ENCODE data around the gene TMEM237. TPM values are rescaled to one million over a fixed set of nuclear protein-coding genes. Genes with fewer than 3 reads are reported as not detected.

The TMEM237 gene
- polyA plus RNA-seq, 1 of the 3 experiments (the other 2 are of a cell fraction) = 67.2 TPM

DNA sequence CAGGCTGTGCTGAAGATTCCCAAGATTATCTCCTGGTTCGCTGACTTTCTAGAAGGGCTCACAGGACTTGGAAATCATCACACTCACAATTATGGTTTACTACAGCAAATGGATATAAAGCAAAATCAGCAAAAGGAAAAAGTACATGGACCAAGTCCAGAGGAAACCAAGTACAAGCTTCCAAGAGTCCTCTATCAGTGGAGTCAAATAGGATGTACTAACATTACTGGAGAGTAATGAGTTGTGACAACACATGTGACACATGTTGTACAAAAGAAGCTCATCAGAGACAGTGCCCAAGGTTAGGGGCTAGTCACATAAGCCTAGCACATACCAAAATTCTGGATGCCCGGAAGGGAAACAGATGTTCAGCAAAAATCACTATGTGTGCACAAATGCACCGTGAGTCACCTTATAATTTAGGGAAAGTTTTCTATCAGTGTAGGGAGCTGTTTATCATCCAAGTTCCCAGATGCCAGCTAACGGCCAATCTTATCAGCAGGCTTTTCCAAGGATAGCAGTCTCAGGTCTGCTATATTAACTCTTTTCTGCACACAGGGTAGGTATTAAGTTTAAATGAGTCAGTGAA, 9.5 kb downstream of the TMEM237 start (continued):
- TF ChIP-seq, protein P1, sequence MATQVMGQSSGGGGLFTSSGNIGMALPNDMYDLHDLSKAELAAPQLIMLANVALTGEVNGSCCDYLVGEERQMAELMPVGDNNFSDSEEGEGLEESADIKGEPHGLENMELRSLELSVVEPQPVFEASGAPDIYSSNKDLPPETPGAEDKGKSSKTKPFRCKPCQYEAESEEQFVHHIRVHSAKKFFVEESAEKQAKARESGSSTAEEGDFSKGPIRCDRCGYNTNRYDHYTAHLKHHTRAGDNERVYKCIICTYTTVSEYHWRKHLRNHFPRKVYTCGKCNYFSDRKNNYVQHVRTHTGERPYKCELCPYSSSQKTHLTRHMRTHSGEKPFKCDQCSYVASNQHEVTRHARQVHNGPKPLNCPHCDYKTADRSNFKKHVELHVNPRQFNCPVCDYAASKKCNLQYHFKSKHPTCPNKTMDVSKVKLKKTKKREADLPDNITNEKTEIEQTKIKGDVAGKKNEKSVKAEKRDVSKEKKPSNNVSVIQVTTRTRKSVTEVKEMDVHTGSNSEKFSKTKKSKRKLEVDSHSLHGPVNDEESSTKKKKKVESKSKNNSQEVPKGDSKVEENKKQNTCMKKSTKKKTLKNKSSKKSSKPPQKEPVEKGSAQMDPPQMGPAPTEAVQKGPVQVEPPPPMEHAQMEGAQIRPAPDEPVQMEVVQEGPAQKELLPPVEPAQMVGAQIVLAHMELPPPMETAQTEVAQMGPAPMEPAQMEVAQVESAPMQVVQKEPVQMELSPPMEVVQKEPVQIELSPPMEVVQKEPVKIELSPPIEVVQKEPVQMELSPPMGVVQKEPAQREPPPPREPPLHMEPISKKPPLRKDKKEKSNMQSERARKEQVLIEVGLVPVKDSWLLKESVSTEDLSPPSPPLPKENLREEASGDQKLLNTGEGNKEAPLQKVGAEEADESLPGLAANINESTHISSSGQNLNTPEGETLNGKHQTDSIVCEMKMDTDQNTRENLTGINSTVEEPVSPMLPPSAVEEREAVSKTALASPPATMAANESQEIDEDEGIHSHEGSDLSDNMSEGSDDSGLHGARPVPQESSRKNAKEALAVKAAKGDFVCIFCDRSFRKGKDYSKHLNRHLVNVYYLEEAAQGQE (IDR thresholded peaks at IDR 0.05; ENCODE audit: low read depth, low read length) = no peak
- TF ChIP-seq RXRA (IDR thresholded peaks at IDR 0.05; ENCODE audit: borderline replicate concordance, low read depth) = no peak

DNA sequence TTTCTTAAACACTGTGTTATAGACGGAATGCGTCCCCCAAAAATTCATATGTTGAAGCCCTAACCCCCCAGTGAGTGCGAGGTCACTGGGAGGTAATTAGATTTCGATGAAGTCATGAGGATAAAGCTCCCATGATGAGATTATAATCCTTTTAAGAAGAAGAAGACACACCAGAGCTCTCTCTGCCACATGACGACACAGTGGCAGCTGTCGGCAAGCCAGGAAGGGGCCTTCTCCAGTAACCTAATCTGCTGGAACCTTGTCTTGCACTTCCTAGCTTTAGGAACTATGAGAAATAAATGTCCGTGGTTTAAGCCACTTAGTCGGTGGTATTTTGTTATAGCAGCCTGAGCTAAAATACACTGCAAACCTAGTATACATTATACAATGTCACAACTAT, 12.3 kb downstream of the TMEM237 start:
- no peaks in the 10 kb centered on the region for H3K9me2 ChIP-seq
- no peaks in the 10 kb centered on the region for H3F3A ChIP-seq (replicated peaks; ENCODE audit: insufficient read depth)
- no peak overlapping the region for H3K9ac ChIP-seq
- H3K79me2 ChIP-seq (ENCODE audit: insufficient read depth) = no peaks in the 10 kb centered on the region
- no peaks in the 10 kb centered on the region for H4K20me1 ChIP-seq (ENCODE audit: insufficient read depth)
- no peak overlapping the region for H3K4me3 ChIP-seq (ENCODE audit: low read depth in 2 of 2, low read length in 1 of 2)
- H3K27me3 ChIP-seq (ENCODE audit: insufficient read depth) = no peaks in the 10 kb centered on the region
- no peak overlapping the region for H3K4me2 ChIP-seq
- no peak overlapping the region for H2AFZ ChIP-seq (ENCODE audit: low read depth)
- H3K9me3 ChIP-seq = no peaks in the 10 kb centered on the region
- 84% methylated on average over 8 of the region's 8 CpGs for WGBS (ENCODE audit: low lambda C conversion rate)
- H3K36me3 ChIP-seq (replicated peaks in 1 of 2; ENCODE audit: control insufficient read depth in 1 of 2, insufficient read depth in 2 of 2, low read length in 1 of 2) = peaks cover 92% of the 10 kb centered on the region in 2 experiments
- ChIA-PET CTCF (no interaction called here), POLR2A (no interaction called here)
- no peak overlapping the region for H3K27ac ChIP-seq (ENCODE audit: low read depth in 2 of 2, low read length in 1 of 2)
- no peak for DNase-seq
- TF ChIP-seq TCF12 (IDR thresholded peaks at IDR 0.05) (no peak), NFIC (IDR thresholded peaks at IDR 0.05; ENCODE audit: borderline replicate concordance) (no peak), RCOR1 (IDR thresholded peaks at IDR 0.05; ENCODE audit: low read length) (no peak), TAF1 (IDR thresholded peaks at IDR 0.05; ENCODE audit: borderline replicate concordance, low read depth, low read length) (no peak)
- H3K4me1 ChIP-seq (ENCODE audit: control insufficient read depth in 1 of 2, insufficient read depth in 2 of 2, low read depth in 1 of 2, low read length in 1 of 2) = peaks cover 0 to 10% of the 10 kb centered on the region in 2 experiments; a peak in 2 of 4 replicates

DNA sequence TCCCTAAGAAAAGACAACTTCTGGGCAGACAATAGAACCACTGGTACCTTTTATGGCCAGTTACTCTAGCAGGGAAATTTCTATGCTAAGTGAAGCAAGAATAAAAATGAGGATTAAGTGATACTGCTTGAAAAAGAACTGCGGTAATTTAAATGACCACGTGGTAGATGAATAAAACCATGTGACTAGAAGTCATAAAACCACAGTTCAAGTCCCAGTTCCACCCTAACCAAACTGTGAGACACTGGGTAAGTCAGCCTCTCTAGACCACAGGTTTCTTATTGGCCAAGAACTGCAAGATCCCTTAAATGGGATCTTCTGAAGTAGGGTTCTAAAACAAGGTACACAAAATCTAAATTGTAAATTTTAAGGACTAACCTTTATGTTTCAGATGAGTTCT, 12.7 kb downstream of the TMEM237 start:
- TF ChIP-seq FOXJ3 (CRISPR knock-in tag; IDR thresholded peaks at IDR 0.05) (no peak), JUND (IDR thresholded peaks at IDR 0.05) (no peak), FOSL2 (IDR thresholded peaks at IDR 0.05; ENCODE audit: borderline replicate concordance, low read depth) (no peak), NRF1 (IDR thresholded peaks at IDR 0.05; ENCODE audit: low read depth, low read length) (no peak), MEF2A (IDR thresholded peaks at IDR 0.05; ENCODE audit: borderline replicate concordance, low read depth) (no peak), TAF1 (IDR thresholded peaks at IDR 0.05; ENCODE audit: borderline replicate concordance, low read depth, low read length) (no peak), FOXM1 (IDR thresholded peaks at IDR 0.05; ENCODE audit: low read depth) (no peak), GATA2 (CRISPR knock-in tag; IDR thresholded peaks at IDR 0.05) (no peak), YY1 (IDR thresholded peaks at IDR 0.05; ENCODE audit: low read depth) (no peak), TCF12 (IDR thresholded peaks at IDR 0.05) (no peak)
- TF ChIP-seq, protein P2, sequence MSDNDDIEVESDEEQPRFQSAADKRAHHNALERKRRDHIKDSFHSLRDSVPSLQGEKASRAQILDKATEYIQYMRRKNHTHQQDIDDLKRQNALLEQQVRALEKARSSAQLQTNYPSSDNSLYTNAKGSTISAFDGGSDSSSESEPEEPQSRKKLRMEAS (IDR thresholded peaks at IDR 0.05; ENCODE audit: low read depth) = no peak
- TF ChIP-seq, protein P3, sequence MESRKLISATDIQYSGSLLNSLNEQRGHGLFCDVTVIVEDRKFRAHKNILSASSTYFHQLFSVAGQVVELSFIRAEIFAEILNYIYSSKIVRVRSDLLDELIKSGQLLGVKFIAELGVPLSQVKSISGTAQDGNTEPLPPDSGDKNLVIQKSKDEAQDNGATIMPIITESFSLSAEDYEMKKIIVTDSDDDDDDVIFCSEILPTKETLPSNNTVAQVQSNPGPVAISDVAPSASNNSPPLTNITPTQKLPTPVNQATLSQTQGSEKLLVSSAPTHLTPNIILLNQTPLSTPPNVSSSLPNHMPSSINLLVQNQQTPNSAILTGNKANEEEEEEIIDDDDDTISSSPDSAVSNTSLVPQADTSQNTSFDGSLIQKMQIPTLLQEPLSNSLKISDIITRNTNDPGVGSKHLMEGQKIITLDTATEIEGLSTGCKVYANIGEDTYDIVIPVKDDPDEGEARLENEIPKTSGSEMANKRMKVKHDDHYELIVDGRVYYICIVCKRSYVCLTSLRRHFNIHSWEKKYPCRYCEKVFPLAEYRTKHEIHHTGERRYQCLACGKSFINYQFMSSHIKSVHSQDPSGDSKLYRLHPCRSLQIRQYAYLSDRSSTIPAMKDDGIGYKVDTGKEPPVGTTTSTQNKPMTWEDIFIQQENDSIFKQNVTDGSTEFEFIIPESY (IDR thresholded peaks at IDR 0.05; ENCODE audit: borderline replicate concordance, low read depth) = no peak
- TF ChIP-seq, protein P4, sequence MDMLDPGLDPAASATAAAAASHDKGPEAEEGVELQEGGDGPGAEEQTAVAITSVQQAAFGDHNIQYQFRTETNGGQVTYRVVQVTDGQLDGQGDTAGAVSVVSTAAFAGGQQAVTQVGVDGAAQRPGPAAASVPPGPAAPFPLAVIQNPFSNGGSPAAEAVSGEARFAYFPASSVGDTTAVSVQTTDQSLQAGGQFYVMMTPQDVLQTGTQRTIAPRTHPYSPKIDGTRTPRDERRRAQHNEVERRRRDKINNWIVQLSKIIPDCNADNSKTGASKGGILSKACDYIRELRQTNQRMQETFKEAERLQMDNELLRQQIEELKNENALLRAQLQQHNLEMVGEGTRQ (IDR thresholded peaks at IDR 0.05; ENCODE audit: borderline replicate concordance, low read depth, low read length) = no peak
- TF ChIP-seq, protein P5, sequence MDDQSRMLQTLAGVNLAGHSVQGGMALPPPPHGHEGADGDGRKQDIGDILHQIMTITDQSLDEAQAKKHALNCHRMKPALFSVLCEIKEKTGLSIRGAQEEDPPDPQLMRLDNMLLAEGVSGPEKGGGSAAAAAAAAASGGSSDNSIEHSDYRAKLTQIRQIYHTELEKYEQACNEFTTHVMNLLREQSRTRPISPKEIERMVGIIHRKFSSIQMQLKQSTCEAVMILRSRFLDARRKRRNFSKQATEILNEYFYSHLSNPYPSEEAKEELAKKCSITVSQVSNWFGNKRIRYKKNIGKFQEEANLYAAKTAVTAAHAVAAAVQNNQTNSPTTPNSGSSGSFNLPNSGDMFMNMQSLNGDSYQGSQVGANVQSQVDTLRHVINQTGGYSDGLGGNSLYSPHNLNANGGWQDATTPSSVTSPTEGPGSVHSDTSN (IDR thresholded peaks at IDR 0.05) = no peak
- no peak overlapping the region for H3K27ac ChIP-seq (ENCODE audit: low read depth in 2 of 2, low read length in 1 of 2)
- ChIA-PET CTCF (no interaction called here), POLR2A (no interaction called here)
- H3K4me1 ChIP-seq (ENCODE audit: control insufficient read depth in 1 of 2, insufficient read depth in 2 of 2, low read depth in 1 of 2, low read length in 1 of 2) = peaks cover 0 to 10% of the 10 kb centered on the region in 2 experiments; a peak in 2 of 4 replicates
- no peaks in the 10 kb centered on the region for H3F3A ChIP-seq (replicated peaks; ENCODE audit: insufficient read depth)
- no peaks in the 10 kb centered on the region for H3K9me3 ChIP-seq
- no peak overlapping the region for H3K4me3 ChIP-seq (ENCODE audit: low read depth in 2 of 2, low read length in 1 of 2)
- no peaks in the 10 kb centered on the region for H3K9me2 ChIP-seq
- H3K9ac ChIP-seq = no peak overlapping the region
- H2AFZ ChIP-seq (ENCODE audit: low read depth) = no peak overlapping the region
- DNase-seq = no peak
- H3K36me3 ChIP-seq (replicated peaks in 1 of 2; ENCODE audit: control insufficient read depth in 1 of 2, insufficient read depth in 2 of 2, low read length in 1 of 2) = peaks cover 92 to 93% of the 10 kb centered on the region in 2 experiments
- H4K20me1 ChIP-seq (ENCODE audit: insufficient read depth) = no peaks in the 10 kb centered on the region
- H3K79me2 ChIP-seq (ENCODE audit: insufficient read depth) = no peaks in the 10 kb centered on the region
- H3K27me3 ChIP-seq (ENCODE audit: insufficient read depth) = no peaks in the 10 kb centered on the region
- no peak overlapping the region for H3K4me2 ChIP-seq
- WGBS (ENCODE audit: low lambda C conversion rate) = 85% methylated on average over 2 of the region's 2 CpGs

Measured in SK-N-SH (cell line).